Nephron progenitor cell (in vitro differentiated cells): Measurements from ENCODE around the gene SLC25A45.

Experiments used
- DNase-seq: peaks from one replicate; pipeline ENCODE4 v3.0.0; 2021
- H3K27ac Mint-ChIP-seq: 2 replicates; pipeline ENCODE4 v1.8.0; 2021; ENCODE audit warnings: mild to moderate bottlenecking, moderate library complexity, mixed read lengths
- H3K27me3 Mint-ChIP-seq: 2 replicates; pipeline ENCODE4 v1.8.0; 2021; ENCODE audit warnings: mild to moderate bottlenecking, low read depth, mixed read lengths; ENCODE audit not compliant: poor library complexity
- H3K36me3 Mint-ChIP-seq: 2 replicates; pipeline ENCODE4 v1.8.0; 2021; ENCODE audit warnings: low read depth, mixed read lengths
- H3K4me1 Mint-ChIP-seq: 2 replicates; pipeline ENCODE4 v1.8.0; 2021; ENCODE audit warnings: mixed read lengths
- H3K4me3 Mint-ChIP-seq: 2 replicates; pipeline ENCODE4 v1.8.0; 2021; ENCODE audit warnings: mild to moderate bottlenecking, moderate library complexity, mixed read lengths
- H3K9me3 Mint-ChIP-seq: 2 replicates; pipeline ENCODE4 v1.8.0; 2021; ENCODE audit warnings: mild to moderate bottlenecking, moderate library complexity, mixed read lengths
- CTCF ChIP-seq: fragments of 200-600 bp; sonication (generic); IDR thresholded peaks from 2 replicates; pipeline ENCODE4 v1.5.0; 2021; ENCODE audit warnings: antibody characterized with exemption

The SLC25A45 gene

GRCh38 chr11:65428578-65429067 is 46.2 kb upstream of the SLC25A45 start:
- Mint-ChIP-seq H3K9me3 (no peaks in the 10 kb centered on the region), H3K4me3 (peak overlapping the region; percentile 95), H3K27me3 (no peaks in the 10 kb centered on the region), H3K4me1 (peaks cover 73% of the 10 kb centered on the region), H3K36me3 (no peaks in the 10 kb centered on the region), H3K27ac (peak overlapping the region; percentile 3)
- no peak for TF ChIP-seq CTCF
- no peak for DNase-seq

GRCh38 chr11:65427691-65428577 is 45.5 kb upstream of the SLC25A45 start:
- no peak for DNase-seq

GRCh38 chr11:65426839-65427690 is 44.6 kb upstream of the SLC25A45 start:
- peak overlapping the region; percentile 72 for H3K27ac Mint-ChIP-seq

More at GRCh38 chr11:65427691-65428577, 45.5 kb upstream of the SLC25A45 start:
- Mint-ChIP-seq H3K4me1 (peaks cover 79% of the 10 kb centered on the region), H3K36me3 (no peaks in the 10 kb centered on the region), H3K27me3 (no peaks in the 10 kb centered on the region), H3K27ac (peak overlapping the region; percentile 3), H3K4me3 (peak overlapping the region; percentile 95), H3K9me3 (no peaks in the 10 kb centered on the region)
- TF ChIP-seq CTCF, result no peak

GRCh38 chr11:65425971-65426838 is 43.8 kb upstream of the SLC25A45 start:
- no peaks in the 10 kb centered on the region for H3K27me3 Mint-ChIP-seq
- H3K9me3 Mint-ChIP-seq, result no peaks in the 10 kb centered on the region
- H3K4me1 Mint-ChIP-seq, result peaks cover 92% of the 10 kb centered on the region
- peak overlapping the region; percentile 60 for H3K27ac Mint-ChIP-seq
- peak overlapping the region; percentile 95 for H3K4me3 Mint-ChIP-seq
- TF ChIP-seq CTCF, result no peak
- DNase-seq, result no peak
- H3K36me3 Mint-ChIP-seq, result no peaks in the 10 kb centered on the region

More at GRCh38 chr11:65426839-65427690, 44.6 kb upstream of the SLC25A45 start:
- H3K4me3 Mint-ChIP-seq, result peak overlapping the region; percentile 95
- no peak for DNase-seq
- H3K27me3 Mint-ChIP-seq, result no peaks in the 10 kb centered on the region
- H3K9me3 Mint-ChIP-seq, result no peaks in the 10 kb centered on the region
- H3K36me3 Mint-ChIP-seq, result no peaks in the 10 kb centered on the region
- no peak for TF ChIP-seq CTCF
- peaks cover 85% of the 10 kb centered on the region for H3K4me1 Mint-ChIP-seq
